GM19193 (cell line): ENCODE data around the gene GATA5.

Experiments
- POLR2A ChIP-seq: IDR thresholded peaks from 4 replicates; pipeline ENCODE4 v1.6.1; 2011; ENCODE audit not compliant: insufficient read depth, insufficient read length; ENCODE audit errors: extremely low read depth

The GATA5 gene

DNA sequence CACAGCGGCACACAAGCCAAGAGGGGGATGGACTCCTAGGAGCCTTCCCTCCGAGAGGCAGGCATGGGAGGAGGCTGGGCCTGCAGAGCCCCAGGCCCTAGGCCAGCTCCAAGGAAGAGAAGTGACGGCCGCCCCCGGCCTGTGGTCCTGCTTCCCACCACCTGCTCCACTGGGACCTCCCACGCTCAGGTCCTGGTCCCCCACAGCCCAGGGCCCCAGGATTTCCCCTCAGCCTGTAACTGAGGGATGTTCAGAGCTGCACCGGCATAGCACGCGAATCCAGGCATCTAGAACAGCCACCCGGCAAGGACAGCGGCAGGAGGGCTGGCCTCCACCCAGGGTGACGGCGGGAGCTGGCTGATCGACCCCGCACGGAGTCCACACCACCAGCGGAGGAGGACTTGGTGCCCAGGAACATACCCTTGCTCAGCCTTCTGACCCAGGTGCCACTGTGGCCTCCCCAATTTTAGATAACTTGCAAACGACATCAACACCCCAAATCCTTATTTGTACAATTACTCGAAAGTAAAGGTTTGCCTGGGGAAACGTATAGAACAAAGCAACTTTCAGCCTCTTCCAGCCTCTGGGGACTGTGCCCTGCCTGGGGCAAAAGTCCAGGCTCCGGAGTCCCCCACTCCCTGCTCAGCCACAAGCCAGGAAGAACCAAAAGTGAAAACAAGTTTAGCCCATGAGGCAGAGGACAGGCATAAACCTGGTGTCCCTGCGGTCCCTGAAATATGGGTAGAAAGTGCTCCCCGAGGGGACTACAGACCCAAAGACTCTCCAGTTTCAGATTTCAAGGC, 3.5 kb downstream of the GATA5 start:
- no peak for TF ChIP-seq POLR2A

DNA sequence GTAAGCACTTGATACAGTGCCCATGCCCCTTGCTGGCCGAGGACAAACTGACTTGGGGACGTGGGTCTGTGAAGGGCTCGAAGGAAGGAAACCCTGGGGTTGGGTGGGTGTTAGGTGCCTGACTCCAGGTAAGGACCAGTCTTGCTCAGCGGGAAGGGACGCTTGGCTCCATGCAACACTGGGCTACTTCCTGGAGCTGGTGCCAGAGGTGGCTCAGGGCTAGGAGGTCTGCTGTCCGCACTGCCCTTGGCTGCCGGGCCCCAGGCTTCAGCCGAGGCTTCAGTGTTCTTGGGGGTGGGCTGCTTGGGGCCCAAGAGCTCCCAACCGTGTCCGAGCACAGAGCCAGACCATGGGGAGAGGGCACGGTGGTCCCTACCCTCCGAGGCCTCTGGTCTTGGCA, 5.3 kb downstream of the GATA5 start:
- TF ChIP-seq POLR2A: no peak

DNA sequence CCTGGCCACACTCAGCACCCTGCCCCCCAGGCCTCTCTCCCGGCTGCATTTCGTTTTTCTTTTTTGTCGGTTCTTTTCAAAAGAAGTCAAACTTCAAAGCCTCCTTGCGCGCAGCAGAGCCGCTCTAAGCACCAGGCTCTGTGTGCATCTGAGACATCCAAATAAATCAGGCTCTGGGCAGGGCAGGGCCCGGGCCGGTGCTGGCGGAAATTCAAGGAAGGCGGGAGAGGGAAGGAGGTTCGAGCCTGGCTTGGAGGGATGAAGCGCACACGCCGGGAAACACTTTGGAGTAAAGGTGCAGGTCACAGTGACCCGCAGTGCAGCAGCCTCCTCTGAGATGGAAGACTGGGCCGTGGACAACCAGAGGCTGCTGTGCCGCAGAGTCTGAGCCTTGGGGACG, 5.8 kb downstream of the GATA5 start:
- TF ChIP-seq POLR2A: no peak

DNA sequence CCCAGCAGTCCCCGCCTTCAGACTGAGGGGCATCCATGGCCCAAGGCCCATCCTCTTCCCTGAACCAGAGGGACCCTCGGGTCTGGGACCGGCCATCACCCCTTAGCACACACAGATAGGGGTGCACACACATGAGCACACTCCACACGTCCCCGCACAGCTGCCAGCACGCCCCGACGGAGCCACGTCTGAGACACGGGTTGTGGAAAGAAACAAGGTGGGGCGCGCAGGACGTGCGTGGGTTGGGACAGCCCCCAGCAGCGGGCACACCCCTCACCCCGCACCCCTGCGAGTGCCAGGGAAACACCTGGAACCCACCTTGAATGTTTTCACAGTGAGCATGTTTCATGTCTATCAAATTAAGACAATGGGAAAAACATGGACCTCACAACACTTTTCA, 6.4 kb downstream of the GATA5 start:
- TF ChIP-seq POLR2A: no peak

DNA sequence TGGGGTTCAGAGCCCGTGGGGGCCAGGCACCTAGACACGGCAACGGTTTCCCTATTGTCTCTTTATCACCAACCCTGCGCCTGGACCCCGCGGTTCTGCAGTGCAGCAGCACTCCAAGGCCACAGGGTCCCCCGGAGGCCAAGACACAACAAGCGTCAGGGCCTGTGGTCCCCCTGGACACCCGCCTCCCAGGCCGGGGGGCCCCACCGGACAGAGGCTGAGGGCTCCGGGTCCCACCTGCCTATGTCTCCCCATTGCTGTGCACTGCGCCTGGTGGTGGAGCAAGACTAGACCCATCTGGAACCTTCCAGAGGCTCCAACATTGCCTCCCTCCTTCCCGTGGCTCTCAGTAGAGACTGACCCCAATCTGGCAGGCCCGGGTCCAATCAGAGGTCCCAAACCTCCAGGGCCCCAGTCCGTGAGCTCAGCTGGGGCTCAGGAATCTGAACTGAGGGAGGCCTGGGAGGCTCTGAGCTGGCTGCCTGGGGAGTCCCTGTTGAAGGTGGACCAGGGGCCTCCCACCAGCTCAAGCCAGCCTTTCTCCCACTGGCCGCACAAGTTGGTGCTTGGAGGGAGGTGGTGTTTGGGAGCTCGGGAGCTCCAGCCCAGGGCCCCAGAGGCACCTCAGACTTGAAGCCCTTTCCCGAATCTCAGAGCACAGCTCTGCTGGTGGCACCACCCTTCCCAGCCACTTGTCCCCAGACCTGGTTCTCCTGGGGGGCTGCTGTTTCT, 8.8 kb downstream of the GATA5 start:
- no peak for TF ChIP-seq POLR2A

DNA sequence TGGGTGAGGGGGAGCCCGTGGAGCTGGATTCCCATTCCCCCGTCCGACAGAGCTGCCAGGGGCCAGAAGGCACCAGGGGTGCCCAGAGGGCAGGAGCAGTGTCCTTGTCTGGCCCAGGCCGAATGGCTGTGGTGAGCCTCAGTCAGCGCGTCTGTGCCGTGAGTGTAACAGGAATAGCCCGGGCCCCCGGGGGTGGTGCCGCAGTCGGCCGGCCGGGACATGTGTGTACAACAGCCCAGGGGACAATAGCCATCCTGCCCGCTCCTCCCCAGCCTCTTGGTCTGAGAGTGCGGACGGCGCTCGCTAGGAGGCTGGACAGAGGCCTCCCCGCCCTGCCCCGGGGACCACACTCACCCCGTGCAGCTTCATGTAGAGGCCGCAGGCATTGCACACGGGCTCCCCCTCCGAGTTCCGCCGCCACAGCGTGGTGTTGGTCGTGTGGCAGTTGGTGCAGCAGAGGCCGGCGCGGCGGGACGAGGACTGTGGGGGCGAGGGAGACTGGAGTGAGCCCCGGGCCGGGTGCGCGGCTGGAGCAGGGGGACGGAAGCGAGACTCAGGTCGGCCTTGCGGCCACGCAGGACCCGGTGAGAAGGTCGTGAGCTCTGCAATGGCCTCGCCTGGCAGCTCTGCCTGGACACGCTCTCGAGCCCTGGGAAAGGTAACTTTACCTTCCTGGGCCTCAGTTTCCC, 9.6 kb downstream of the GATA5 start:
- TF ChIP-seq POLR2A: no peak

DNA sequence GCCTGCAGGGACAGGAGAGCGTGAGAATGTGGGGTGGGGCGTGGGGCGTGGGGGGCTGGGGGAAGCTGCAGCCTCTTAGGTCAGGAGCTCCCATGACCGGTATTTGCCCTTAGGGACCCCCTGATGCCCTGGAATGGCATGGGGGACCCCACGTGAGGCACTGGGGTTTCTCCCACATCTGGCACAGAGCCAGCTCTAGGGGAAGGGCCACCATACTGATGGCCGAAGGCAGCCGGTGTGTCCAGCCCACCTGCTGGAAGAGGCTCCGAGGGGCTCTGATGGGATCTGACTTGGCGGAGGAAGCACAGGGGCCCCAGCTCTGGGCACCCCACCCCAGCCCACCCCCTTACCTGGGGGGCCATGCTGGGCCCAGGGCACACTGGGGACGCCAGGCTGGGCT, 10.8 kb downstream of the GATA5 start:
- no peak for TF ChIP-seq POLR2A

DNA sequence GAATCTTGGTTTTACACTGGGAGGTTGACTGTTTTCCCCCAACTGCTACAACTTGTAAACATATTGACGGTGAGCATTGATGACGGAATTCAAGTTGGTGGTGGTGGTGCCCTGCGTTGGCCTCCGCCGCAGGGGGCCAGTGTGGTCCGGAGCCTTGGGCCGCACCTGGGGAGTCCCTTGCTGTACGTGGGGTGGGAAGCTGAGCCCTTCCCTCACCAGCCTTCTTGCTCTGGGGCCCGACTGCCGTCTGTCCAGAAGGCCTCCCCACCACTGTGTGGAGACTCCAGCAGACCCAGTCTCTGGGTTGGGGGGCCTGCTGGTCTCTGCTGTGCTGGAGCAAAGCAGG, 11.4 kb downstream of the GATA5 start:
- no peak for TF ChIP-seq POLR2A

DNA sequence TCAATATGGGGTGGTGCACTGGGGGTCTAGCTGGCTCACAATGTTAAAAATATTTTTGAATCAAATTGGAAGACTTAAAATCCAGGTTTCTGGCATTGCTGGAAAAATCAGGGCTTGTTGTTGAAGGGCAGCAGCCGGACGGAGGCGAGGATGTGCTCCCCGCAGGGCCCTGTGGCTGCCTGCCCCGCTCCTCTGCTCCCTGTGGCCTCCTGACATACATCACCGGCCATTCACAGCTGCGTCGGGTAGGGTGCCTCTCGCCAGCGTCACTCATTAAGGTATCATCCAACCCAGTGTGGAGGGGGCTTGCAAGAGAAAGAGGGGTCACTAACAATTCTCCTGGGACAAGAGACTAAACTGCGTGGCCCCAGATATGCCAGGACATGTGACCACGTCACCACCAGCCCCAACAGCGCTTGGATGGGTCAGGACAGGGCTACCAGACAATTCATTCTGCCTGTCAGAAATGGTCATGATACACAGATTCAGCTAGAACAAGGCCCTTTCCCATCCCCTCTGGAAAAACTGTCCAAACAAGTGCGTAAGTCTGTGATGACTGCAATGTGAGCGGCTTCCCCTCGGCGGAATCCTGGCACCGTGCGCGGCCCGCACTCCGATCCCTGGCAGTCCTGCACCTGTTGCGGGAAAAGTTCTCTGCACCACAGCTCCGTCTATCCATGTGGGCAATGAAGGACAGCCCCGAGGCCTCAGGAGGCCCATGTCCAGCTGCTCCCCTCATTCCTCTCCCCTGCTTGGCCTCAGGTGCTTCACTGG, 12.0 kb downstream of the GATA5 start:
- no peak for TF ChIP-seq POLR2A

DNA sequence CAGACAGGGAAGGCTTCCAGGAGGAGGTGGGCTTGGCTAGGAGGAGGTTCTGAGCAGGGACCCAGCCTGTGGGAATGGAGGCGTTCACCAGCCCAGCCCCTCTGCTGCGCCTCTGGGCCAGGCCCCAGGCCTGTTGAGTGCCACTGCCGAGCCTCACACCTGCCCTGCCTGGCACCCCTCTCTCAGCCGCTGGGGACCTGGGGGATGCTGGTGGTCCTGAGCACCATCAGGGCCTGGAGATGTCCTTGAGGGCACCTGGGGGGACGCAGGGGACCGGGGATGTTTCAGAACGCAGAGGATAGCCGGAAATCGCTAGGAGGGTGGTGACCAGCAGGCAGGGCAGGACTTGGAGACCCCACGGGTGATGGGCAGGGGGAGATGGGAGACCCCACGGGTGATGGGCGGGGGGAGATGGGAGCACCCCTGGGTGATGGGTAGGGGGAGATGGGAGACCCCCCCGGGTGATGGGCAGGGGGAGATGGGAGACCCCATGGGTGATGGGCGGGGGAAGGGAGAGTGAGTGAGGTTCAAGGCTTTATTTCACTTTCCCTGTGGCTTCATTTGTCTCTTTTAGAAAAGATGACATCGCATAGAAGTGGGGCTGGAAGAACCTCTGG, 12.7 kb downstream of the GATA5 start:
- no peak for TF ChIP-seq POLR2A

DNA sequence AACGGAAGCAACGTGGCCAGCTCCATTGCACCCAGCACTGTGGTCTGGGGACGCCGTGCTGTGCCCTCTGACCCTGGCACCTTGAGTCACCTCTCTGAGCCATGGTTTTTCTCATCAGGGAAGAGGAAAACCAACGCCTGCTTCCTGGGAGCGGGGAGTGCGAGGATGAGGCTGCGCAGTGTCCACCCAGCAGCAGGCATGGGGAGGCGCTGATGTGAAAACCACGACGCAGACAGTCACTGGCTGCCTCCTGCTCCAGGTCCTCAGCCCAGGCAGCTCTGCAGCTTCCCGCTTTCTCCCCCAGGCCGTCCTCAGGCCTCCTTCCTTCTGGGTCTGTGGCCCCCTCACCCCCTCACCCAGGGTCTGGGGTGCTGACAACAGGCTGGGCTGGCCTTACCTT, 14.0 kb downstream of the GATA5 start:
- TF ChIP-seq POLR2A: no peak

DNA sequence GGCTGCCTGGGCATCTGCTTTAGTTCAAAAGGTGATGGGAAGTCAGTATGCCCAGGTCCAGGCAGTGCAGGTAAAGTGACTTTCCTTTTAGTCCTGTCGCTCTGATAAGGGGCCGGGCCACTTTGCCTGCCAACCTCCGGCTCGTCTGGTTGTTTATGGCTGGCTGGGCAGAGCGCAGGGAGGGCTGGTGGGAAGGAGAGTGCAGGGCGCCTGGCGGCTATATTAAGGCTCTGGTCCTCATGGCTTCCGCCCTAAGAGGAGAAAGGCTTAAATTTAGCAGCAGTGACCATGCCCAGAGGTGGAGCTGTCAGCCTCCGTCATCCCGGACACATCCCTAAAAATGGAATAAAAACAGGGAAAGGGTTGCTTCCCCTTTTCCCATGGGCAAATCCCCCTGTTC, 14.6 kb downstream of the GATA5 start:
- no peak for TF ChIP-seq POLR2A

DNA sequence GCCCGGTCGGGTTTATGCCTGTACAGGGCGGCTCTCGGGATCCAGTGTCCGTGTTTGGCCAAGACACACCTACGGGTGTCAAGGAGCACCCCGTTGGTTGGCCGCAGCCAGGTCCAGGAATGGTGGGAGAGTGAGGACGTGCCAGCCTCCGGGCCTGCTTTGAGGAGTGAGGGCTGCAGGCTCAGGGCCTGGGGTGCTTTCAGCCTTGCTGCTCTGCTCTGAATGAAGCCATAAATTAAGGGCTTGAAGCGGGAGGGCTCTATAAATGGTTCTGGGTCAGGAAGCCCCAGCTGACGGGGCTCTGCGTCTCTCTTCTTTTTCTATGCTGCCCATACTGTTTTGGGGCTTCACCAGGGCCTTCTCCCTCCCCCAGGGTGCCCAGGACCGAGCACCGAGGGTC, 15.1 kb downstream of the GATA5 start:
- TF ChIP-seq POLR2A: no peak

DNA sequence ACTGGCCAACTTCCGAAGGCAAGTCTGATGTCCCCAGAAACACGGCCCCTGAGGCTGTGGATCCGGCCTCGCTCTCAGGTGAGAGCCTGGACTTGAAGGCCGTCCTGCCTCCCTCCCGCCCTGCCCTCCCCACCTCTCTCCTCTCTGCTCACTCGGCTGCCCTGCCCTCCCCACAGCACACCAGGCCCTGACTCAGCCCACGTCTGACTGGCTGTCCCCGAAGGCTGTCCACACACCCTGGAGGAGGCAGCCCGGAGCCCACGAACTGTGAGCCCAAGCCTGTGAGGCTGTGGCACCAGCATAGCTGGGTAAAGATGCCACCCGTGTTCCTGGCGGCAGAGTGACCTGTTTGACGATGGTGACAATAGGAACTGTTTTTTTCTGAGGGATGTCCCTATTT, 16.3 kb downstream of the GATA5 start:
- TF ChIP-seq POLR2A: no peak
